HG02852 (cell line): ENCODE data around the gene VIT.

Experiments used
- ATAC-seq: cut with Tn5 transposase; IDR thresholded peaks from one replicate; pipeline ENCODE4 v1.9.1; 2021; ENCODE audit warnings: mild to moderate bottlenecking, moderate library complexity; ENCODE audit not compliant: unreplicated experiment

Gene VIT

GRCh38 chr2:36756438-36756837 is 59.9 kb downstream of the VIT start:
- no peak for ATAC-seq

DNA sequence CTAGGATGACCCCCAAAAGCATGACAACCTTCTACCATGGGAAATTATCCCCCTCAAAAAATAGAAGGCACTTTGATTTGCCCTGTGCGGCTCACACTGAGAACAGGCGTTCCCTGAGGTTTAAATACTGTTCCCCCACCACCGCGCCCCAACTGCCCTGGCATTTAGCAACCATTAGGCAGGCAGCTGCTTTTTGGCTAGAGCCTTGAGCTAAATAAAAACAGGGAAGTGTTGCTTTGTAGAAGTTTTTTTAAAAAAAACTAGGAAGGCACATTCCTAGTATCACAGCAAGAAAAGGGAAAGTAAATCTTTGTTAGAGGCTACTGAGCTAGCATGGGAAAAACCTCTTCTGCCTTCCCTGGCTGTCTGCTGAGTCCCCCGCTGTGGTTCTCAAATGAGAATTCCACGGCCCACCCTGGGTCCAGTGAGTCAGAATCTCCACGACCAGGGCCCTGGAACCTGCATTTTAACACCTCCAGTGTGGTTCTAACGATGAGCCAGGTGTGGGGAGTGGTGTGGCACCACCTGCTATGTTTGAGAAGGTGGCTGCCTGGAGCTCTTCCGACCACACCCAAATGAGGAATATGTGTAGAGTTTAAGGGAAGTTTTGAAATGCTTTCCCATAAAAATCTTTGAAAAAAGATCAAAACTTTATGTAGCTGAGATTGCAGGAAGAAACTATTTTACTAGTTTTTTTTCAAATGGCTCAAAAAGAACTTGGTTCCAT is 66.4 kb downstream of the VIT start:
- no peak for ATAC-seq

DNA sequence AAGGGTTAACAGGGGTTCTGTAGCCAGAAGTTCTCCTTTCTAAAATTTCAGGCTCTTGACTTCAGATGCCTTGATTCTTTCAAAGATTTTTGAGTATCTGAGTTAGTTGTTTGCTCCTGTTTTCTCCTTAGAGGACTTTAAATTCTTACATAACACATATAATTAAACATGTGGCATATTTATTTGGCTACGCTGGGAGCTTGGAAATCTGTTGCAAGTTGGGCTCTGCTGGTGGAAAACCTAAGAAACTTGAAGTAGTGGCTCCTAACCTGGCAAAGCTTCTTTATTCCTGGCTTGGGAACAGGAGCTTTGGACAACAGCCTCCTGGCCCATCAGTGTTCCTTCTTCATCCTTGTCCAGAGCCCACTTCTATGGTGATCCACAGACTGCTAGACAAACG is 72.6 kb downstream of the VIT start:
- ATAC-seq: no peak

- no peak for ATAC-seq
Measured at GRCh38 chr2:36770542-36771287, 74.2 kb downstream of the VIT start.

DNA sequence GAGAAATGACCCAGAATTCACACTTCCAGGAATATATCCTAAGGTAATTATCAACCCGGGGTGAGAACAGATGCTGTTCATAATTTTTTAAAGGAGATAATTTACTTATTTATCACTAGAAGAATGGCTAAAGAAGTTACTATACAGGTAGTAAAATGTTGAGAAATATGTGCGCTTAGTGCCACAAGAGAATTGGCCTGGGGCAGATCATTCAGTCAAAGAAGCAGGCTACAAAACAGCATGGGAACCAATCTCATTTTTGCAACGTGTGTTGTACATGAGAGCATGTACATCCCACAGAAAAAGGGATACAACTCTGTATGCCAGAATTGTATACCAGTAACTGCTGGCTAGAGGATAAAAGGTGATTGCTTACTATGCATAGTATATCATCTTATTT is 75.2 kb downstream of the VIT start:
- ATAC-seq: no peak

DNA sequence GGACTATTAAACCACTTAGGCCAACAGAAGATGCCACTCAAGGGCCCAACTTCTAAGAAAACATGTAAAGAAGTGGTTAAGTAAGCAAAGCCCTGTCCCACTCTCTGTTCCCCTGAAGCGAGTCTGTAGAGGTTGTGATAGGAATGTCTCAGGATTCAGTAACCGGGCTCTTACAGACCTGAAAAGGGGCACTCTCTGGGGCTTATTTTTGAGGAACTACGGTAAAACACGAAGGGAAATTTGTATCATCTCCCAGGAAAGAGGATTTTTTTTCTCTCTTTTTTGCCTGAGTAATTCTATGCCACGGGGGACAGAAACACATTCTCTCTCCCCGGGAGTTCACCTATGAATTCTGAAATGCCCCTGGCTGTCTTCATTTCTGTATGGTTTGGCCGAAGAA is 77.4 kb downstream of the VIT start:
- ATAC-seq: no peak

DNA sequence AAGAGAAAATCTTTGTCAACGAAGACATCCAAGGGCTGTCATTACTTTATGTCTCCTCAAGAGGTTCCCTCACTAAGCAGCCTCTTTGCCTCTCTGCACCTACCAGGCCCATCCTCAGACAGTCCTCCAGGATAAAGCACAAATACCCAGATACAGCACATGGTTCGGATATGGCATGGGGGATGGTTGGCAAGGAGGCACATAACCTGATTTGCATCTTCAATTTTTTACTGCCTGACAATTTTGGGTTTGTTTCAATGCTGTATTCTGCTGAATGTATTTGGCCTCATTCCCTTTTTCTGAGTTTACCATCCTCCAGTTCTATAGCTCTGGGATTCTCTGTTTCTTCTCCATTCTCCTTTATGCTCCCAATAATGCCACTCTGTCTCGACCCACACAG is 78.8 kb downstream of the VIT start:
- ATAC-seq: no peak

GRCh38 chr2:36775806-36776205 is 79.3 kb downstream of the VIT start:
- ATAC-seq: no peak

DNA sequence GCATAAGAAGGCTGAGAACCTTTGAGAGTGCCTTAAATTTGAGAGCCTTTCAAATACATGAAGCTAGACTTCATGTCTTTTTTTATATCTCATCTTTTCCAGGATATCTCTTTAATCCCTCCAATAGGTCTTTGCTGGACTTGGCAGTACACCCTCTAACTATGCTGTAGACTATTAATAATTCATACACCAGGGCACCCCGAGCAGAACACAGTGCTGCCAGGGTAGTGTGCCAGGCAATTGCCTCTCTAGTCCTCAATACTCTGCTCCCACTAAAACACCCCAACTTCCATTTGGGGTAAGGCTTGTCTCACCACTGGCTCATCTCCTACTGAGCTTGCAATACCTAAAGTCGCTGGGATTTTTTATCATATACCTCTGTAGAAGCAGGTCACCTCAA is 80.8 kb downstream of the VIT start:
- no peak for ATAC-seq

DNA sequence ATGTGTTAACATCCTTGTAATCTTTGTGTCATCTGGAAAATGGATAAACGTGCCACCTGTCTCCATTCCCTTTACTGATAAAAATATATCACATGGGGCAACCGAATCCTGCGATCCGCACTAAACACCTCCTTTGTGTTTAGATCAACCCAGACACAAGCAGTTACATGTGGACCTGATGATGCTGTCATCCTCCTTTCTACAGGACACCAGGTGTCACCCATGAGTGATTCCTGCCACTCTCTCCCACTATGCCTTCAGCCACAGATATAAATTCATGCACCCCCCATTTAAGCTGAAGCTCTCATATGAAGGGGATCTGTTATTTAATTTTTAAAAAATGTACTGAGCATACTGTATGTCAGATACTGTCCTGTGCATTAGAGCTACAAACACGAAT is 81.3 kb downstream of the VIT start:
- ATAC-seq: no peak

DNA sequence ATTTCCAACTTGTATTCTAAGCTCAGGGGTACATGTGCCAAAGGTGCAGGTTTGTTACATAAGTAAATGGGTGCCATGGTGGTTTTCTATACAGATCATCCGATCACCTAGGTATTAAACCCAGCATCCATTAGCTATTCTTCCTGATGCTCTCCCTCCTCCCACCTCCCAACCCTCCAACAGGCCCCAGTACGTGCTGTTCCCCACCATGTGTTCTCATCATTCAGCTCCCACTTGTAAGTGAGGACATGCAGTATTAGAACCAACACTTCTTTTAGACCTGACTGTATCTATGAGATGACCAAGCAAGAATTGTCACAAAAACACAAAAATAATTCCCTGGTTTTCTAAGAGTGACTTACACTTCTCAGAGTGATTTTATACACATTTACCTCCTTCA is 83.0 kb downstream of the VIT start:
- no peak for ATAC-seq

DNA sequence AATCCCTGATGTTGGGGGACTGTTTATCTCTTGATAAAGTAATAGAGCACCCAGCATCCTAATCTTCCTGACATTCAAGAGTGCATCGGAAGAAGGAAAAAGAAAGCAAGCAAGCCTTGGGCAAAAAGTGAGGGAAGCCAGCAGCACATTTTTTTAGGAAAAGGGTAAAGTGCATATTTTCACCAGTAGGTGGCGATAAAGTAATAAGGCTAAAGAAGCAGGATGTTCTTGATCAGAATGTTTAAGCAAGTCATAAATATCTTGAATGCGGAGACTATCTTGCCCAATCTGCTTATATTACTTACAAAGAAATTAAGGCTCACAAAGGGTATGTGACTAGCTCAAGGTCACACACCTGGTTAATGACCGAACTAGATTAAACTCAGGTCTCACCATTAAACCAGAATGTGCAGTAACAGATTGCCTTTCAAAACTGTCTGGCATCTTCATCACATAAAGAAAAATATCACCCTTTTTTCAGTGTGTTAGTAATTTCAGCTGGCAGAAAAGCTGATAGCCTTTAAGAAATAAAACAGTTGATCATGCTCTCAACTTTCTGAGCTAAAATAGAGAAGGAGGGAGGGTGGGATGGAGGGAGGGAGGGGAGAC is 83.8 kb downstream of the VIT start:
- ATAC-seq: no peak

- no peak for ATAC-seq
Measured at GRCh38 chr2:36781907-36782720, 85.6 kb downstream of the VIT start.

GRCh38 chr2:36783246-36783645 is 86.7 kb downstream of the VIT start:
- no peak for ATAC-seq

GRCh38 chr2:36785179-36785795 is 88.8 kb downstream of the VIT start:
- ATAC-seq: peak; percentile 69

GRCh38 chr2:36789181-36789804 is 92.8 kb downstream of the VIT start:
- ATAC-seq: no peak

DNA sequence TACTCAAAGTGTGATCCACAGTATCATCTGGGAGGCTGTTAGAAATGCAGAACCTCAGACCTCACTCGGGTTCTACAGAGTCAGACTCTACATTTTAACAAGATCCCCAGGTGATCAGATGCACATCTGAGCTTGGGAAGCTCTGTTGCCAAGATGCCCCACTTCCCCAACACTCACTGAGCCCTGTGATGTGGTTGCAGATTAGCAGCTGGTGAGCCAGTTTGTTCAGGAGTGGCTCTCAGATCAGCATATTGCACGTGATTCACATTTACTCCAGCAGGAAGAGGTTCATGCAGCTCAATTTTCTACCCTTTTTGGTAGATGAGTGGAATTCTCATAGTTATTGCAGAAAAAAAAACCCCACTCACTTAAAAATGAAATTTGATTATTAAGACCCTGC is 96.4 kb downstream of the VIT start:
- no peak for ATAC-seq

DNA sequence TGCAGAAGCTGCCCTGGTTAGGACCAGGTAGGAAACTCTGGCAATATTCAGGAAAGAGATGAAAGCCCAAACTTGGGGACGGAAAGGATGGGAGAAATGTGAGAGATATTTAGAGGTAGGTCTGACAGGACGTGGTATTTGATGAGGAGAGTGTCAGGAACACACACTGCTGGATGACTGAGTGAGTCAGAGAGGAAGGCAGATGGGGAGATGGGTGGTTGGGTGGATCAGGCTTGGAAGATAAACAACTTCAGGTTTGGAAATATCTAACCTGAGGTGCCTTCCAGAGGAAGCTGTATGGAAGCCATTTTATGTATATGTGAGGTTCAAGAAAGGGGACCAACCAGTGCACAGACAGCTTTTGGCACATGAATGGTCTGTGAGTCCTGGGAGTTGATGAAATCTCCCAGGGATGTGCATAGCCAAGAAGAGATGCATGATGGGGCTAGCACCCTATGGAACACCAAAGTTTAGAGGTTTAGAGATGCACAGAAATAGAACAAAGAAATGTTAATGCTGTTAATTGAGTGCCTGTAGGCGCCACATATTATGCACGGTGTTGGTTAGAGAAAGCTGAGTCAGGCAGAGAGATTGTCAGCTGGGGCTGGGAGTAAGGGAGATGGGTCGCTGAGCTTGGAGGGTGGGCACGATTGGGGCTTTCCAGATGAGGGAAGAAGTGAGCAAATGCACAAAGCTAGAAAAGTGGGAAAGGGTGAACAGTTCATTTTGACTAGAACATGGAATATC is 101.0 kb downstream of the VIT start:
- no peak for ATAC-seq

DNA sequence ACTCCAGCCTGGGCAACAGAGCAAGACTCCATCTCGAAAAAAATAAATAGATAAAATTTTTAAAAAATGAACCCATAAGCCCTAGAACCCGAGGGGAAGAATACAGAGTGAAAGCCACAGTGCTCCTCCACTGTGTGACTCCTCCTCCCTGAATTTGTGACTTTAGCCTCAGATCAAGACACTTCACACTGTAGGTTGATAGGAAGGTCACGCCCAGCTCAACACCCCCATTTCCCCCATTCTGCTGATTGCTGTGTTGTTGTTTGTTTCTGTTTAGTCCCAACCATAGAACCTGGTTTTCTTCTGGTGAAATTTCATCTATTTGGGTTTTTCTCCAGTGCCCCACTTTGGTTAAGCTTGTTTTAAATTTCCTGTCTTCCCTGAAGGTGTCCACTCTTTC is 102.2 kb downstream of the VIT start:
- ATAC-seq: no peak

GRCh38 chr2:36800381-36800780 is 103.9 kb downstream of the VIT start:
- ATAC-seq: no peak
